ENCODE results near the gene METTL25.

The METTL25 gene

GRCh38 chr12:82407481-82407880 lies 49.2 kb downstream of the METTL25 start:
- DNase-seq: no peak

GRCh38 chr12:82408844-82409243 lies 50.5 kb downstream of the METTL25 start:
- no peak for DNase-seq

- no peak for DNase-seq
These were observed 53.4 kb downstream of the METTL25 start for GRCh38 chr12:82411546-82412230.

GRCh38 chr12:82412246-82412645 lies 53.9 kb downstream of the METTL25 start:
- no peak for DNase-seq

- DNase-seq: no peak
These were observed 55.7 kb downstream of the METTL25 start for GRCh38 chr12:82414044-82414443.

GRCh38 chr12:82414926-82415325 lies 56.6 kb downstream of the METTL25 start:
- no peak for DNase-seq

GRCh38 chr12:82415402-82415801 lies 57.1 kb downstream of the METTL25 start:
- DNase-seq: no peak

GRCh38 chr12:82425241-82425640 lies 66.9 kb downstream of the METTL25 start:
- no peak for DNase-seq

- no peak for DNase-seq
These were observed 67.8 kb downstream of the METTL25 start for GRCh38 chr12:82426081-82426480.

GRCh38 chr12:82426586-82426985 lies 68.3 kb downstream of the METTL25 start:
- no peak for DNase-seq

GRCh38 chr12:82430541-82431145 lies 72.3 kb downstream of the METTL25 start:
- DNase-seq: no peak

GRCh38 chr12:82434392-82434911 lies 76.1 kb downstream of the METTL25 start:
- DNase-seq: no peak

- no peak for DNase-seq
These were observed 78.0 kb downstream of the METTL25 start for GRCh38 chr12:82436354-82436753.

GRCh38 chr12:82437744-82438143 lies 79.4 kb downstream of the METTL25 start:
- DNase-seq: no peak

GRCh38 chr12:82438356-82438755 lies 80.0 kb downstream of the METTL25 start:
- DNase-seq: no peak

GRCh38 chr12:82440885-82441284 lies 82.6 kb downstream of the METTL25 start:
- DNase-seq: no peak

- DNase-seq: no peak
These were observed 90.7 kb downstream of the METTL25 start for GRCh38 chr12:82448911-82449578.

- no peak for DNase-seq
These were observed 98.3 kb downstream of the METTL25 start for GRCh38 chr12:82456633-82457032.

- DNase-seq: no peak
These were observed 99.8 kb downstream of the METTL25 start for GRCh38 chr12:82458101-82458500.

GRCh38 chr12:82461393-82461792 lies 103.1 kb downstream of the METTL25 start:
- DNase-seq: no peak

- DNase-seq: no peak
These were observed 103.5 kb downstream of the METTL25 start for GRCh38 chr12:82461836-82462235.

GRCh38 chr12:82468563-82468962 lies 110.2 kb downstream of the METTL25 start:
- DNase-seq: no peak

- no peak for DNase-seq
These were observed 112.7 kb downstream of the METTL25 start for GRCh38 chr12:82470906-82471512.
